Thymus (tissue), 11 donors: ENCODE results near the gene TMED3. TPM values are rescaled to one million over a fixed set of nuclear protein-coding genes. Genes with fewer than 3 reads are reported as not detected.

Experiments used
- DNase-seq, 9 donors: peaks; one replicate each; pipeline ENCODE4 v3.0.0-alpha.2; 2013; ENCODE audit warnings: low spot score in 9 of 9, low read depth in 6 of 9, missing footprints in 1 of 9
- H3K27ac ChIP-seq, 2 donors: one replicate each; pipeline ENCODE4 v1.5.1; 2013; ENCODE audit warnings: control low read depth in 1 of 2, low read depth in 1 of 2, low read length in 1 of 2, mild to moderate bottlenecking in 1 of 2, moderate library complexity in 1 of 2
- H3K27me3 ChIP-seq, 2 donors: one replicate each; pipeline ENCODE4 v1.5.1; 2013; ENCODE audit warnings: low read length in 1 of 2; ENCODE audit not compliant: control insufficient read depth in 2 of 2, insufficient read depth in 1 of 2
- H3K36me3 ChIP-seq, 2 donors: one replicate each; pipeline ENCODE4 v1.5.1; 2013; ENCODE audit warnings: low read length in 1 of 2, mild to moderate bottlenecking in 1 of 2, moderate library complexity in 1 of 2; ENCODE audit not compliant: control insufficient read depth in 2 of 2, insufficient read depth in 2 of 2
- H3K4me1 ChIP-seq, 2 donors: one replicate each; pipeline ENCODE4 v1.5.1; 2013; ENCODE audit warnings: low read length in 2 of 2; ENCODE audit not compliant: control insufficient read depth in 2 of 2, insufficient read depth in 2 of 2
- H3K4me3 ChIP-seq, 2 donors: one replicate each; pipeline ENCODE4 v1.5.1; 2013; ENCODE audit warnings: low read length in 2 of 2, control low read depth in 1 of 2, mild to moderate bottlenecking in 1 of 2
- H3K9me3 ChIP-seq, 2 donors: one replicate each; pipeline ENCODE4 v1.5.1; 2013; ENCODE audit warnings: low read length in 1 of 2, mild to moderate bottlenecking in 1 of 2; ENCODE audit not compliant: control insufficient read depth in 2 of 2, insufficient read depth in 1 of 2
- WGBS: extraction: QIAGEN DNeasy Blood & Tissue Kit; methylation state at CpG from one replicate; pipeline ENCODE4 v1.1.7; 2013; 5-methylcytosine and 5-hydroxymethylcytosine counted together
- polyA plus RNA-seq: library from polyadenylated mRNA; stranded (reverse); fragments of 200-250 nt; gene quantifications from one replicate; pipeline ENCODE4 v1.2.3, GENCODE V29; 2013
- total RNA-seq: library from RNA; stranded (reverse); fragments of 120-200 nt; gene quantifications from one replicate; pipeline ENCODE4 v1.2.4, GENCODE V29; 2013
- donor health status: healthy.

The TMED3 gene
- total and polyA plus RNA-seq, 2 donors, result 45.3 to 59.0 TPM

DNA sequence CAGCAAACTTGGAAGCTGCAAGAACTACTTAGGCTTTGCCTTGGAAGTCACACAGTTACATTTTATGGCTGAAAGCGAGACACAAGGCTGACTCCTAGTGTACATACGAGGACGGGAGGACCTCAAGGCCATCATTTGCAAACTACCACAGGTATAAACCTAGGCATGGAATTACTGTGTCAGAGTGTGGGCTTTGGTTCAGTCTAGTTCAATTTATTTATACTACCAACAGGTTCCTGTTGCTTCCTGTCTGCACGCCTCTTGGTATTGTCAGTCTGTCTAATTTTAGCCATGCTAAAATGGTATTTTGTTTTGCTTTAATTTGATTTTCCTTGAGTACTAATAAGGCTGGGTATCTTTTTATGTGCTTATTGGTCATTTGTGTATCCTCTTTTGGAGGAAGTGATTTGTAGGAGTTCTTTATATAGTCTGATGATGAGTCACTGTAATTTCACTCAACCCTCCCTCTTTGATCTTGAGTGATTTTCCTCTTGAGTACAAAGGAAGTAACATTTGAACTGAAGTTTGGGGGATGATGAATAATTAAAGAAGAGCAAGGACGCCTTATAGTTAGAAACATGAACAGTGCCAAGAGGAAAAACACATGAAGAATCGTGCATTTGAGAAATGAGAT is 20.2 kb upstream of the TMED3 start:
- Histone ChIP-seq H3K27me3 (peaks cover 0 to 4% of the 10 kb centered on the region in 2 donors), H3K9me3 (no peaks in the 10 kb centered on the region), H3K36me3 (no peaks in the 10 kb centered on the region), H3K4me1 (no peaks in the 10 kb centered on the region), H3K27ac (no peak overlapping the region), H3K4me3 (no peak overlapping the region)
- 87% methylated on average over 6 of the region's 6 CpGs for WGBS
- DNase-seq, result no peak

DNA sequence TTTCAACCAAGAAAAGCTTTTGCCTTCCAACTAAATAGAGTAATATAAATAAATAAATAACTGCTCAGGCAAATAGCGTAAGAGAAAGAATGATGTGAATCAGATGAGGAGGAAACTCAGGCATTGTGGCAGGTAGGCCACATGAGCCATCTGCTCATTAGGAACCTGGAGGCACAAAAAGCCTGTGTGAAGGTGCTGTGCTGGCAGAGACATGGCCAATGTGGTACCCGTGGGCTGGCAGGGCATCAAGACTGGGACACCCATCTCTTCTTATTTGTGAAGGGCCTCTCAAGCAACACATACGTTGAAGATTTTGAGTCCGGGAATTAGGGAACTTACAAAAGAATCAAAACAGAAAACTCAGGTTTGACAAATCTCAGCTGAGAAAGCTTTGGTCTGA is 18.9 kb upstream of the TMED3 start:
- 93% methylated on average over 4 of the region's 4 CpGs for WGBS
- H3K9me3 ChIP-seq, result no peaks in the 10 kb centered on the region
- no peaks in the 10 kb centered on the region for H3K36me3 ChIP-seq
- H3K27me3 ChIP-seq, result peaks cover 0 to 6% of the 10 kb centered on the region in 2 donors
- H3K4me1 ChIP-seq, result no peaks in the 10 kb centered on the region
- no peak for DNase-seq
- H3K27ac ChIP-seq, result no peak overlapping the region
- H3K4me3 ChIP-seq, result no peak overlapping the region

DNA sequence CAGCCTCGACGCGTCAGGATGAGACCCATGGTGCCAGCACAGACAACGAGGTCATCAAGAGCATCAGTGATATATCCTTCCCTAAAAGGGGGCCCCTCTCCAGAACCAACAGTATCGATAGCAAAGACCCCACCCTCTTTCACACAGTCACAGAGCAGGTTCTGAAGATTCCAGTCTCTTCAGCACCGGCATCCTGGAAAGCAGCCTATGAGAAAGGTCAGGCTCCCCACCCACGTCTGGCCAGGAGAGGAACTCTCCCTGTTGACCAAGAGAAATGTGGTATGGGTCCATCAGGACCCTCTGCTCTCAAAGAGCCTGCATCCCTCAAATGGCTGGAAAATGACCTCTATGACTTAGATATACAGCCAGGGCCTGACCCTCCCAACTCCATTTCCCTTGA is 16.8 kb upstream of the TMED3 start:
- 81% methylated on average over 7 of the region's 7 CpGs for WGBS
- no peak for DNase-seq

DNA sequence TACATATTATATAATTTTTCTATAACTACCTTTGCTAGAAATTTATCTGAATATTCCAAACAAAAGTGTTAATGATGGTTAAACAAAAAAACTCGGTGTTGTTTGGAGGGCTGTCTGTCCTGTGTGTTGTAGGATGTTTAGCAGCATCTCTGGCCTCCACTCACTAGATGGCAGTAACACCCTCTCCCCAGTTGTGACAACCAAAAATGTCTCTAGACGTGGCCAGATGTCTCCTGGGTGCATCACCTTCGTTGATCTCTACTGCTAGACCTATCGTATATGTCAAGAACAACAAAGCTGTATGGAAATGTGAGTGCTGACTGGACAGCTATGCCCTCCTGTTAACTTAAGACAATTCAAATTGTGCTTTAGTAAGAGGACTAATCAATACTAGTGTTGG is 14.3 kb upstream of the TMED3 start:
- 51% methylated on average over 4 of the region's 4 CpGs for WGBS
- DNase-seq, result no peak
- Histone ChIP-seq H3K4me3 (no peak overlapping the region), H3K4me1 (no peaks in the 10 kb centered on the region), H3K36me3 (no peaks in the 10 kb centered on the region), H3K27me3 (peaks cover 0 to 12% of the 10 kb centered on the region in 2 donors), H3K27ac (no peak overlapping the region), H3K9me3 (no peaks in the 10 kb centered on the region)

More for the DNA sequence above, 16.8 kb upstream of the TMED3 start:
- no peak overlapping the region for H3K4me3 ChIP-seq
- H3K27ac ChIP-seq, result no peak overlapping the region
- H3K27me3 ChIP-seq, result peaks cover 0 to 6% of the 10 kb centered on the region in 2 donors
- H3K36me3 ChIP-seq, result no peaks in the 10 kb centered on the region
- H3K4me1 ChIP-seq, result no peaks in the 10 kb centered on the region
- no peaks in the 10 kb centered on the region for H3K9me3 ChIP-seq

DNA sequence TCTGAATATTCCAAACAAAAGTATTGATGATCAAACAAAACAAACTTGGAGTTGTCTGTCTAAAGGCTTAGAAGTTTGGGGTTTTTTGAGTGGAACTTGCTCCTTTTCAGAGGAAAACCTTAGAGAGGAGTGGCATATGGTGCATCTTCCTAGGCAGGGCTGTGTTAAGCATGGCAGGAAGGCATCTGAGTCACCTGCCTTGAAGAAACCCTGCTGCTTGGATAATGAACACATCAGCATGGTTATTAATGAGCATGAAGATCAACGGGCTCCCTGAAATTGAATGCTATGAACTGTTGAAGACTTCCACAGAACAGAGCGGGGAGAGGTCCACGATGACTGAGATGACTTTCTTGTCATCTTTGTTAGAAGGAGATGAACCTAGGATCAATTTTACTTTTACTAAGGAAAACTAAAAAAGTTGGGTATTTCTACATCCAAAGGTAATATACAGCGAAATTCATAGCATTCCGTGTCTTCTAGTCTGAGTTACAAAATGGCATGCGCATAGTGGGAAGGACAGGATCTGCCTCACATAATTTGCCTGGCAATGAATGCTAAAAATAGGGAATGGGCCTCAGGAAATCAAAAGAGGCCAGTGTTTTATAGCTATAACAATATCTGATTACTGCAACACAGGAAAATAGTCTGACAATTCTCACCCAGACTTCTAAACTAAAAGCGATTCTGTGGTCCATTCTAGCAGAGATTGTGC is 11.6 kb upstream of the TMED3 start:
- WGBS, result 93% methylated on average over 7 of the region's 7 CpGs
- Histone ChIP-seq H3K36me3 (no peaks in the 10 kb centered on the region), H3K4me1 (no peaks in the 10 kb centered on the region), H3K27ac (no peak overlapping the region), H3K4me3 (no peak overlapping the region), H3K9me3 (no peaks in the 10 kb centered on the region), H3K27me3 (peaks cover 0 to 11% of the 10 kb centered on the region in 2 donors)
- DNase-seq, result no peak

DNA sequence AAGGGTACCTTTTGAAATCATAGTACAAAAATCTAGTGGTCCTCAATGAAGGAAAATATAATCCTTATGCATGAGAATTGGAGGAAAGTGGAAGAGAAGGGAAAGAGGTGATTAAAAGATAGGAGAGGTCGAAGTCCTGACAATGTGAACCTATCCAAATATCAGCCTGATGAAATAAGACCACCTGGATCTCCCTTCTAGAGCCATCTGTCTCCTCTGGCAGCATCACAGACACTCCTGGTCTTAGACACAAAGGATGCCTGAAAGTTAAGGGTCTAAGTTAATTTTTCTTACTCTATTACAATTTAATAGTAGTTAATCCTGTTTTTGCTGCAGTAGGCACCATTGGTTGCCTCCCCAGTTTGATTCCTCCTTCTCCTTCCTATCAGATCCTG is 11.1 kb upstream of the TMED3 start:
- no peaks in the 10 kb centered on the region for H3K9me3 ChIP-seq

DNA sequence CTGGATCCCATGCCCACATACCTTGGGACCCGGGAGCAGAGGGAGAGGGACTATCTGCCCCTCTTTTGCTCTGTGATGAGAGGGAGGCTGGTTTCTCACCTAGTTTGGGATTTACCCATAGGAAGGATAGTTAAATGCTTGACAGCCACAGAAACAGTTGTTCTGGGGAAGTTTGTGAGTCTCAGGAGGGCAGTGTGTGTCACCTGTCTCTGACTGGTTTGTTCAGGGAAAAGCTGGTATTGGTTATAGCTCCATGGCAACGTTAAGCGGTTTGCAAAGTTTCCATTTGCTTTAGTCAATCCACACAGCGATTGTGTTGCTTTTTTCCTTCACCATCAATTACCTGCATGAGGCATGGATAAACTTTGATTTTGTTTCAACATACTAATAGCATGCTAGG is 3.7 kb upstream of the TMED3 start:
- no peaks in the 10 kb centered on the region for H3K36me3 ChIP-seq
- peaks cover 6 to 16% of the 10 kb centered on the region in 2 donors for H3K4me1 ChIP-seq
- H3K27me3 ChIP-seq, result peaks cover 3 to 25% of the 10 kb centered on the region in 2 donors
- H3K4me3 ChIP-seq, result no peak overlapping the region
- no peak overlapping the region for H3K27ac ChIP-seq
- H3K9me3 ChIP-seq, result no peaks in the 10 kb centered on the region
- 69% methylated on average over 4 of the region's 4 CpGs for WGBS
- DNase-seq, result no peak

More for the DNA sequence above, 11.1 kb upstream of the TMED3 start:
- Histone ChIP-seq H3K27me3 (peaks cover 0 to 11% of the 10 kb centered on the region in 2 donors), H3K4me3 (no peak overlapping the region), H3K36me3 (no peaks in the 10 kb centered on the region), H3K4me1 (no peaks in the 10 kb centered on the region), H3K27ac (no peak overlapping the region)
- no peak for DNase-seq
- 84% methylated on average over 1 of the region's 1 CpG for WGBS

DNA sequence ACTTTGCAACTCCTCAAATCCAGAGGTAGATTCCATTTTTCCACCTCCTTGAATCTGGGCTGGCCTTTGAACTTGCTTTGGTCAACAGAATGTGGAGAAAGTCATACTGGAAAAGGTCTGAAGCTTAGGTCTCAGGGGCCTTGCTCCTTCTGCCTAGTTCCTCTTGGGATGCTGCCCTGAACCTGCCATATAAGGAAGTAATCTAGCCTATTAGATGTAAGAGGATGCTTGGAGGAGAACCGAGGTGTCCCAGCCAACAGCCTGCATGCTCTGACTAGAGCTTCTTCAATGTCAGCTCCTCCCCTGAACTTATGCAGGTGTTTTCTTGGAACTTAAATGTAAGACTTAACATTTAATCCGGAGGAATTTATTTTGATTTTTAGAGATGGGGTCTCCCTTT is 2.0 kb upstream of the TMED3 start:
- H3K27ac ChIP-seq, result no peak overlapping the region
- no peak overlapping the region for H3K4me3 ChIP-seq
- 58% methylated on average over 2 of the region's 2 CpGs for WGBS
- peak in 1 of 9 donors; percentile 3 for DNase-seq
- no peaks in the 10 kb centered on the region for H3K9me3 ChIP-seq
- peaks cover 3 to 4% of the 10 kb centered on the region in 2 donors for H3K36me3 ChIP-seq
- H3K4me1 ChIP-seq, result peaks cover 7 to 17% of the 10 kb centered on the region in 2 donors
- peaks cover 3 to 23% of the 10 kb centered on the region in 2 donors for H3K27me3 ChIP-seq

DNA sequence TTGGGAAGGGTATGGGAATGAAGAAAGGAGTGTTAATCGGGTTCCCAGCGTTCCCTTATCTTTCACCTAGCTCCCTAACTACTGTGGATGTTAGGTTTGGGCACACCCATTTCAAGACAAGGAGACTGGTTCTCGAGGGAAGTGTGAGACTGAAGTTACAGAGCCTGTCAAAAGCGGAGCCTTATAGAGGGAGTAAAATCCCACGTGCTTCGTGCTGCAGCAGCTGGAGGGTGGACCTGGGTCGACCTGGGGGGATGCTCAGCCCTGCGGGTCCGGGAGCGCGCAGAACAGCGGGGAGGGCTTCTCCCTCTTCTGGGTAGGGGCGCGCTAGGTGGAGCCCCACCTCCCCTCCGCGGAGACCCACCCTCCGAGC is 314 bp upstream of the TMED3 start:
- Histone ChIP-seq H3K36me3 (peaks cover 16 to 20% of the 10 kb centered on the region in 2 donors), H3K4me3 (peak overlapping the region; percentile 20 to 75), H3K27ac (no peak overlapping the region), H3K4me1 (peaks cover 7 to 17% of the 10 kb centered on the region in 2 donors), H3K27me3 (peaks cover 3 to 23% of the 10 kb centered on the region in 2 donors), H3K9me3 (no peaks in the 10 kb centered on the region)
- peak in 2 of 9 donors; percentile 1 to 23 for DNase-seq
- WGBS, result 2% methylated on average over 17 of the region's 17 CpGs
